H9 (cell line): Measurements from ENCODE around the gene BPIFB4. TPM values are rescaled to one million over a fixed set of nuclear protein-coding genes. Genes with fewer than 3 reads are reported as not detected.

Experiments used
- DNase-seq: peaks from one replicate; pipeline ENCODE4 v3.0.0-alpha.2; 2017
- H2AFZ ChIP-seq: one replicate; pipeline ENCODE4 v1.6.1; 2013; ENCODE audit warnings: mild to moderate bottlenecking, low read length, control low read depth, moderate library complexity
- H2AK5ac ChIP-seq: 2 replicates; pipeline ENCODE4 v1.6.1; 2013; ENCODE audit warnings: low read length, control low read depth, mixed read lengths; ENCODE audit not compliant: insufficient read length
- H2BK120ac ChIP-seq: one replicate; pipeline ENCODE4 v1.6.1; 2013; ENCODE audit warnings: low read depth, mild to moderate bottlenecking, low read length, control low read depth, inconsistent platforms; ENCODE audit not compliant: poor library complexity, severe bottlenecking
- H2BK12ac ChIP-seq: 2 replicates; pipeline ENCODE4 v1.6.1; 2013; ENCODE audit warnings: low read length, control low read depth, mixed read lengths, low read depth; ENCODE audit not compliant: insufficient read length
- H2BK15ac ChIP-seq: 2 replicates; pipeline ENCODE4 v1.6.1; 2013; ENCODE audit warnings: low read depth, low read length, control low read depth
- H2BK20ac ChIP-seq: one replicate; pipeline ENCODE4 v1.6.1; 2013; ENCODE audit warnings: low read depth, mild to moderate bottlenecking, low read length, control low read depth, inconsistent platforms; ENCODE audit not compliant: poor library complexity, severe bottlenecking
- H2BK5ac ChIP-seq: 2 replicates; pipeline ENCODE4 v1.6.1; 2013; ENCODE audit warnings: low read length, control low read depth, mixed read lengths; ENCODE audit not compliant: insufficient read length
- H3K14ac ChIP-seq: 2 replicates; pipeline ENCODE4 v1.6.1; 2013; ENCODE audit warnings: low read length, control low read depth; ENCODE audit not compliant: insufficient read depth
- H3K18ac ChIP-seq: 2 replicates; pipeline ENCODE4 v1.6.1; 2013; ENCODE audit warnings: low read depth, mild to moderate bottlenecking, mixed read lengths, low read length, control low read depth; ENCODE audit not compliant: insufficient read length
- H3K23ac ChIP-seq: 2 replicates; pipeline ENCODE4 v1.6.1; 2013; ENCODE audit warnings: low read length, control low read depth, mixed read lengths, low read depth; ENCODE audit not compliant: insufficient read length
- H3K23me2 ChIP-seq: 2 replicates; pipeline ENCODE4 v1.6.1; 2013; ENCODE audit warnings: low read depth, mild to moderate bottlenecking, mixed read lengths, low read length, control low read depth; ENCODE audit not compliant: insufficient read length, poor library complexity, severe bottlenecking
- H3K27ac ChIP-seq: 2 replicates; pipeline ENCODE4 v1.5.1; 2013; ENCODE audit warnings: low read length, control low read depth, mixed read lengths, low read depth; ENCODE audit not compliant: insufficient read length
- H3K27me3 ChIP-seq: 2 replicates; pipeline ENCODE4 v1.6.1; 2013; ENCODE audit warnings: low read length, control low read depth, inconsistent platforms; ENCODE audit not compliant: insufficient read depth
- H3K4ac ChIP-seq: 2 replicates; pipeline ENCODE4 v1.6.1; 2013; ENCODE audit warnings: low read depth, mild to moderate bottlenecking, control low read depth, inconsistent platforms, low read length, moderate library complexity
- H3K4me1 ChIP-seq: 2 replicates; pipeline ENCODE4 v1.6.1; 2013; ENCODE audit warnings: low read length, control low read depth, inconsistent platforms; ENCODE audit not compliant: insufficient read depth
- H3K4me2 ChIP-seq: 2 replicates; pipeline ENCODE4 v1.6.1; 2013; ENCODE audit warnings: low read length, control low read depth, mixed read lengths; ENCODE audit not compliant: insufficient read length, insufficient read depth
- H3K56ac ChIP-seq: 2 replicates; pipeline ENCODE4 v1.6.1; 2013; ENCODE audit warnings: low read depth, mild to moderate bottlenecking, mixed read lengths, low read length, control low read depth; ENCODE audit not compliant: insufficient read length
- H3K79me1 ChIP-seq: 2 replicates; pipeline ENCODE4 v1.6.1; 2013; ENCODE audit warnings: low read depth, mild to moderate bottlenecking, moderate library complexity, low read length, control low read depth, inconsistent platforms; ENCODE audit not compliant: insufficient read depth, poor library complexity, severe bottlenecking
- H3K79me2 ChIP-seq: 2 replicates; pipeline ENCODE4 v1.6.1; 2013; ENCODE audit warnings: low read length, control low read depth, inconsistent platforms; ENCODE audit not compliant: insufficient read depth
- H3K9ac ChIP-seq: 2 replicates; pipeline ENCODE4 v1.6.1; 2013; ENCODE audit warnings: low read length, control low read depth, mixed read lengths; ENCODE audit not compliant: insufficient read length; ENCODE audit errors: extremely low read depth
- H3K9me3 ChIP-seq: one replicate; pipeline ENCODE4 v1.6.1; 2013; ENCODE audit warnings: low read depth, low read length, inconsistent platforms; ENCODE audit not compliant: control insufficient read depth
- H3T11ph ChIP-seq: one replicate; pipeline ENCODE4 v1.6.1; 2013; ENCODE audit warnings: mild to moderate bottlenecking, low read length, control low read depth, inconsistent platforms
- H4K20me1 ChIP-seq: one replicate; pipeline ENCODE4 v1.6.1; 2013; ENCODE audit not compliant: control insufficient read depth, insufficient read length, insufficient read depth
- H4K5ac ChIP-seq: 2 replicates; pipeline ENCODE4 v1.6.1; 2013; ENCODE audit warnings: low read depth, mild to moderate bottlenecking, mixed read lengths, low read length, control low read depth; ENCODE audit not compliant: insufficient read length
- H4K8ac ChIP-seq: replicated peaks from 2 replicates; pipeline ENCODE4 v1.6.1; 2013; ENCODE audit warnings: low read length, control low read depth, mixed read lengths, low read depth; ENCODE audit not compliant: insufficient read length
- H4K91ac ChIP-seq: 2 replicates; pipeline ENCODE4 v1.6.1; 2013; ENCODE audit warnings: low read depth, mild to moderate bottlenecking, moderate library complexity, mixed read lengths, low read length, control low read depth; ENCODE audit not compliant: insufficient read length
- H3K27ac Mint-ChIP-seq, 3 experiments: 2 replicates in 2 of 3; 3 replicates in 1 of 3; pipeline ENCODE4 v1.8.0; 2020 to 2021; ENCODE audit warnings: mixed read lengths in 3 of 3, mild to moderate bottlenecking in 1 of 3, moderate library complexity in 1 of 3
- H3K27me3 Mint-ChIP-seq: 2 replicates; pipeline ENCODE4 v1.8.0; 2021; ENCODE audit warnings: low read depth, mild to moderate bottlenecking, moderate library complexity, mixed read lengths
- H3K36me3 Mint-ChIP-seq, 3 experiments: 2 replicates in 2 of 3; 3 replicates in 1 of 3; pipeline ENCODE4 v1.8.0; 2020 to 2021; ENCODE audit warnings: low read depth in 3 of 3, mixed read lengths in 3 of 3; ENCODE audit not compliant: insufficient read depth in 1 of 3
- H3K4me1 Mint-ChIP-seq, 2 experiments: 2 replicates each; pipeline ENCODE4 v1.8.0; 2020; ENCODE audit warnings: mixed read lengths in 2 of 2
- H3K4me3 Mint-ChIP-seq, 2 experiments: 2 replicates in 1 of 2; 3 replicates in 1 of 2; pipeline ENCODE4 v1.8.0; 2020 to 2021; ENCODE audit warnings: mild to moderate bottlenecking in 2 of 2, mixed read lengths in 2 of 2, moderate library complexity in 1 of 2
- H3K9me3 Mint-ChIP-seq, 2 experiments: 2 replicates in 1 of 2; 3 replicates in 1 of 2; pipeline ENCODE4 v1.8.0; 2020; ENCODE audit warnings: mild to moderate bottlenecking in 2 of 2, mixed read lengths in 2 of 2, moderate library complexity in 1 of 2
- CTCF ChIP-seq: fragments of 200-600 bp; sonication (generic); conservative IDR thresholded peaks from 3 replicates; pipeline ENCODE4 v1.8.0; 2021; ENCODE audit warnings: antibody characterized with exemption, mild to moderate bottlenecking
- WGBS: extraction: QIAGEN DNeasy Blood & Tissue Kit; methylation state at CpG from one replicate; pipeline ENCODE4 v1.1.7; 2013; ENCODE audit warnings: missing lambda C conversion rate, low lambda C conversion rate, mixed read lengths; ENCODE audit not compliant: insufficient read length; ENCODE audit errors: extremely low coverage; 5-methylcytosine and 5-hydroxymethylcytosine counted together
- total RNA-seq: library from RNA; stranded (reverse); gene quantifications from 2 replicates; pipeline ENCODE4 v1.2.1, GENCODE V29; 2021

BPIFB4 gene
- total RNA-seq, 1 experiment from 2014 or later = not detected

- no peak overlapping the region for H3K18ac ChIP-seq
- H3K14ac ChIP-seq = no peak overlapping the region
- no peak overlapping the region for H4K91ac ChIP-seq
- H2BK15ac ChIP-seq = no peak overlapping the region
- H3K4ac ChIP-seq = no peak overlapping the region
- H3K4me1 ChIP-seq = no peaks in the 10 kb centered on the region
- H3K79me2 ChIP-seq = no peaks in the 10 kb centered on the region
- no peaks in the 10 kb centered on the region for H4K20me1 ChIP-seq
- no peak for TF ChIP-seq CTCF
- no peaks in the 10 kb centered on the region for H3K23me2 ChIP-seq
- H2BK12ac ChIP-seq = no peak overlapping the region
- no peak overlapping the region for H3K56ac ChIP-seq
- H2BK120ac ChIP-seq = no peak overlapping the region
- no peak overlapping the region for H3K4me3 Mint-ChIP-seq
- peaks cover 31% of the 10 kb centered on the region for H3K27me3 Mint-ChIP-seq
- H3K27ac ChIP-seq = no peak overlapping the region
- H3K36me3 Mint-ChIP-seq = peaks cover 0 to 9% (median 9%) of the 10 kb centered on the region in 3 experiments; a peak in 4 of 7 replicates
- no peak overlapping the region for H3K23ac ChIP-seq
- no peak overlapping the region for H4K8ac ChIP-seq
- no CpG with 5 or more reads among the region's 3 CpGs for WGBS
- no peaks in the 10 kb centered on the region for H3K79me1 ChIP-seq
- no peak overlapping the region for H3K27ac Mint-ChIP-seq
- DNase-seq = no peak
- no peak overlapping the region for H2BK5ac ChIP-seq
- H2AK5ac ChIP-seq = no peak overlapping the region
- no peak overlapping the region for H3K4me2 ChIP-seq
- no peak overlapping the region for H3T11ph ChIP-seq
- H3K9me3 ChIP-seq = peaks cover 5% of the 10 kb centered on the region
- peaks cover 14 to 17% of the 10 kb centered on the region in 2 experiments for H3K9me3 Mint-ChIP-seq
- no peak overlapping the region for H4K5ac ChIP-seq
- no peaks in the 10 kb centered on the region; a peak in 1 of 4 replicates for H3K4me1 Mint-ChIP-seq
- H2BK20ac ChIP-seq = no peak overlapping the region
- H2AFZ ChIP-seq = no peak overlapping the region
- no peaks in the 10 kb centered on the region for H3K27me3 ChIP-seq
- H3K9ac ChIP-seq = no peak overlapping the region
These were observed 37.0 kb upstream of the BPIFB4 start for GRCh38 chr20:33042430-33042829.
